Keratinocyte (primary cell): ENCODE measurements around the gene ZNF362. TPM values are rescaled to one million over a fixed set of nuclear protein-coding genes. Genes with fewer than 3 reads are reported as not detected.

Source experiments
- DNase-seq: peaks from one replicate; pipeline ENCODE4 v3.0.0-alpha.2; 2011; ENCODE audit warnings: low read depth, missing footprints, low spot score
- FAIRE-seq: peaks from 2 replicates; lab custom pipeline; 2011; peaks lifted over from hg19 to GRCh38; lab: Jason Lieb, UNC
- H2AFZ ChIP-seq: 2 replicates; pipeline ENCODE4 v1.6.0; 2012; ENCODE audit warnings: low read length, control low read depth, inconsistent platforms; ENCODE audit not compliant: control insufficient read depth
- H3K27ac ChIP-seq: 2 replicates; pipeline ENCODE4 v1.5.1; 2011; ENCODE audit warnings: low read length; ENCODE audit not compliant: control insufficient read depth, insufficient read depth
- H3K27me3 ChIP-seq: 3 replicates; pipeline ENCODE4 v1.6.0; 2011; ENCODE audit warnings: low read length; ENCODE audit not compliant: control insufficient read depth, insufficient read depth; ENCODE audit errors: extremely low read depth
- H3K36me3 ChIP-seq, 2 experiments: 2 replicates in 1 of 2; 3 replicates in 1 of 2; pipeline ENCODE4 v1.5.1; 2011; ENCODE audit warnings: low read length in 2 of 2, mild to moderate bottlenecking in 1 of 2; ENCODE audit not compliant: control insufficient read depth in 2 of 2, insufficient read depth in 2 of 2; ENCODE audit errors: extremely low read depth in 1 of 2
- H3K4me1 ChIP-seq: 3 replicates; pipeline ENCODE4 v1.5.1; 2011; ENCODE audit warnings: low read length; ENCODE audit not compliant: control insufficient read depth, insufficient read depth; ENCODE audit errors: extremely low read depth
- H3K4me2 ChIP-seq: 3 replicates; pipeline ENCODE4 v1.6.0; 2011; ENCODE audit warnings: low read depth, low read length; ENCODE audit not compliant: control insufficient read depth, insufficient read depth; ENCODE audit errors: extremely low read depth
- H3K4me3 ChIP-seq, 3 experiments: fragments of 200-600 bp in 1 of 3; sonication (generic) in 1 of 3; 2 replicates in 2 of 3; 3 replicates in 1 of 3; pipeline ENCODE4 v1.5.1; 2011 to 2016; ENCODE audit warnings: low read length in 3 of 3, mild to moderate bottlenecking in 3 of 3, control low read depth in 2 of 3, inconsistent platforms in 1 of 3, low read depth in 1 of 3, mixed read lengths in 1 of 3, mixed run types in 1 of 3, moderate library complexity in 1 of 3; ENCODE audit not compliant: control insufficient read depth in 2 of 3, insufficient read depth in 2 of 3; ENCODE audit errors: extremely low read depth in 1 of 3
- H3K79me2 ChIP-seq: 2 replicates; pipeline ENCODE4 v1.6.0; 2012; ENCODE audit warnings: low read length; ENCODE audit not compliant: control insufficient read depth, insufficient read depth
- H3K9ac ChIP-seq: 3 replicates; pipeline ENCODE4 v1.6.0; 2011; ENCODE audit warnings: low read length; ENCODE audit not compliant: control insufficient read depth, insufficient read depth; ENCODE audit errors: extremely low read depth
- H3K9me1 ChIP-seq: 3 replicates; pipeline ENCODE4 v1.6.0; 2011; ENCODE audit warnings: low read length; ENCODE audit not compliant: control insufficient read depth, insufficient read depth; ENCODE audit errors: extremely low read depth
- H3K9me3 ChIP-seq: 2 replicates; pipeline ENCODE4 v1.5.1; 2012; ENCODE audit warnings: low read depth, low read length; ENCODE audit not compliant: control insufficient read depth
- H4K20me1 ChIP-seq: 3 replicates; pipeline ENCODE4 v1.6.0; 2011; ENCODE audit warnings: low read length; ENCODE audit not compliant: control insufficient read depth, insufficient read depth; ENCODE audit errors: extremely low read depth
- CTCF ChIP-seq, 3 experiments: IDR thresholded peaks in 1 of 3; conservative IDR thresholded peaks in 1 of 3; optimal IDR thresholded peaks in 1 of 3; 2 replicates in 2 of 3; 3 replicates in 1 of 3; pipeline versions ENCODE3 to v1.5.1; 2011; ENCODE audit warnings: low read length in 3 of 3, mild to moderate bottlenecking in 3 of 3, moderate library complexity in 2 of 3, control low read depth in 1 of 3, inconsistent platforms in 1 of 3; ENCODE audit not compliant: insufficient read depth in 2 of 3; ENCODE audit errors: extremely low read depth in 1 of 3
- EZH2 ChIP-seq: IDR thresholded peaks from one replicate; pipeline ENCODE4 v1.6.1; 2012; ENCODE audit warnings: inconsistent platforms, mild to moderate bottlenecking, low read length, moderate library complexity
- dilution Hi-C: fragments of 300-500 bp; cut with MboI; formaldehyde crosslinking; loops from one replicate; pipeline ENCODE4 v1.7.0; 2020; ENCODE audit warnings: low sequenced_read_pairs; ENCODE audit not compliant: extremely low pct_ligation_motif_present
- polyA plus RNA-seq, 5 experiments: library from polyadenylated mRNA; depleted of rRNA in 3 of 5; stranded (reverse) in 3 of 5; stranded (forward) in 1 of 5; unstranded in 1 of 5; fragments of >200 nt; gene quantifications; 1 replicate in 1 of 5; 2 replicates in 3 of 5; 3 replicates in 1 of 5; pipeline versions ENCODE4 v1.2.1 to v1.2.3, GENCODE V29; 2011 to 2012; ENCODE audit warnings: missing spikeins in 2 of 5, low read depth in 1 of 5, low replicate concordance in 1 of 5

ZNF362 gene
- polyA plus RNA-seq, 1 donor (not counting 4 experiments of a cell fraction or from before 2014, with no cell fraction given): 2.2 TPM

DNA sequence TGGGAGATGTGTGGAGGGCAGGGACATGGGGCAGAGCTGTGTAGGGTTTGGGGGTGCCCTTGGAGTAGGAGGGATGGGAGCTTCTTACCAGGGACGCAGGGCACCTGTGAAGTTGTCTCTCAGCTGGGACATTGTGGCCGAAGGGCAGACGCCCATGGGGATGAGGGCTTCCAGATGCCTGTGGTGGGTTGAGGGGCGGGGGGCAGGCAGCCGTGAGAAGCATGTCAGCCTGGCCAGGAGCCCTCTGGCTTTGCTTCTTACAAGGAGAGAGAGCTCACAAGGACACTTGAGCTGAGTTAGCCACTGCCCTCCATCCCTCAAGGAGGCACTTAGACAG, 56.1 kb downstream of the ZNF362 start:
- Histone ChIP-seq H3K9me1 (no peaks in the 10 kb centered on the region), H3K27ac (no peak overlapping the region), H3K4me1 (no peaks in the 10 kb centered on the region), H3K36me3 (no peaks in the 10 kb centered on the region), H3K9ac (no peak overlapping the region), H3K27me3 (no peaks in the 10 kb centered on the region), H3K4me2 (no peak overlapping the region), H2AFZ (no peak overlapping the region), H4K20me1 (no peaks in the 10 kb centered on the region), H3K9me3 (no peaks in the 10 kb centered on the region), H3K4me3 (no peak overlapping the region), H3K79me2 (no peaks in the 10 kb centered on the region)
- dilution Hi-C loops: no loop called here
- FAIRE-seq (no peak), DNase-seq (no peak)
- TF ChIP-seq EZH2: no peak
- no peak for TF ChIP-seq CTCF (optimal IDR thresholded peaks at IDR 0.05 in 1 of 3, IDR thresholded peaks at IDR 0.05 in 1 of 3, conservative IDR thresholded peaks at IDR 0.05 in 1 of 3; ENCODE audit: extremely low read depth in 1 of 3, insufficient read depth in 2 of 3, low read length in 3 of 3)

- DNase-seq: no peak
- no peak for FAIRE-seq
- Histone ChIP-seq H3K9me1 (no peaks in the 10 kb centered on the region), H3K9me3 (no peaks in the 10 kb centered on the region), H3K79me2 (no peaks in the 10 kb centered on the region), H3K27me3 (no peaks in the 10 kb centered on the region), H2AFZ (no peak overlapping the region), H3K36me3 (no peaks in the 10 kb centered on the region), H3K9ac (no peak overlapping the region), H4K20me1 (no peaks in the 10 kb centered on the region), H3K27ac (no peak overlapping the region), H3K4me2 (no peak overlapping the region), H3K4me1 (no peaks in the 10 kb centered on the region), H3K4me3 (no peak overlapping the region)
- TF ChIP-seq EZH2 (no peak), CTCF (optimal IDR thresholded peaks at IDR 0.05 in 1 of 3, IDR thresholded peaks at IDR 0.05 in 1 of 3, conservative IDR thresholded peaks at IDR 0.05 in 1 of 3; ENCODE audit: extremely low read depth in 1 of 3, insufficient read depth in 2 of 3, low read length in 3 of 3) (no peak)
- dilution Hi-C loops: no loop called here
Observed at GRCh38 chr1:33314416-33314815, 58.1 kb downstream of the ZNF362 start.
